Left lobe of liver (tissue), 2 donors: ENCODE data around the gene ARHGEF7. TPM values are rescaled to one million over a fixed set of nuclear protein-coding genes. Genes with fewer than 3 reads are reported as not detected.

ENCODE experiments used
- ATAC-seq: fragments of 200-7000 bp; cut with Tn5 transposase; one replicate; pipeline ENCODE4 v1.9.1; 2020; ENCODE audit warnings: mild to moderate bottlenecking, moderate library complexity
- DNase-seq: peaks from one replicate; pipeline ENCODE4 v3.0.0-alpha.2; 2020; ENCODE audit warnings: low spot score
- total RNA-seq: library from RNA; stranded (reverse); gene quantifications from one replicate; pipeline ENCODE4 v1.2.1, GENCODE V29; 2021
- donor health status: DM: no; HTN: no; CAD: no; lungs with moderate emphysema.
- donor health status: DM: no; HTN: yes; CAD: no.

ARHGEF7 gene
- total RNA-seq, 1 donor from 2014 or later: 34.6 TPM

DNA sequence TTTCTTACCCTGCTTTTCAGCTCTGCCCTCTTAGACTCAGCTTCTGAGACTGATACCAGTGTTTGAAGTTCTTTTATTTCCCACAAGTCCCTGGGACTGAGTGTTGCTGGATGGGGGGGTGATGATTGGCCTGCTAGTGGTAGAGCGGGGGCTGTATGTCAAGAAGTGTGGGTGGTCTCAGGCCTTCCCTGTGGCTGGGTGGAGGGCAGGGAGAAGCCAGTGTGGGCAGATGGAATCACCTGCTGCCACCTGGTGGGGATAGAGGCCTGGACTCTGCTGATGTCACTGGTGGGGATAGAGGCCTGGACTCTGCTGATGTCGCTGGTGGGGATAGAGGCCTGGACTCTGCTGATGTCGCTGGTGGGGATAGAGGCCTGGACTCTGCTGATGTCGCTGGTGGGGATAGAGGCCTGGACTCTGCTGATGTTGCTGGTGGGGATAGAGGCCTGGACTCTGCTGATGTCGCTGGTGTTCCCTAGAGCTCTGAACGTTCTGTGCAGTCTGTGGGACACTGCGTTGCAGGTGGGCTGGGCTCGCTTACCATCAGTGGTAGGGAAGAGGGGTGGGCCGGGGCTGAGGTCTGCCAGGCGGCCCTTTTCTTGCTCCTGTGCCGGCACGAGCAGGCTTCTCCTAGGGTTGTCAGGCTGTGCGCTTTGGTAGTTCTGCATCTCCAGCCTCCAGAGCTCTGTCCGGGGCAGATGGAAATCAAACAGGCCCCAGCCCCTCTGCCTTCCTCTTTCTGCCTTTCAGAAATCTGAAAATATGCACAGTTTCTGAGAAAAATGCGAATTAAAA is 101.3 kb downstream of the ARHGEF7 start:
- ATAC-seq: peak; percentile 51
- DNase-seq: peak; percentile 54

DNA sequence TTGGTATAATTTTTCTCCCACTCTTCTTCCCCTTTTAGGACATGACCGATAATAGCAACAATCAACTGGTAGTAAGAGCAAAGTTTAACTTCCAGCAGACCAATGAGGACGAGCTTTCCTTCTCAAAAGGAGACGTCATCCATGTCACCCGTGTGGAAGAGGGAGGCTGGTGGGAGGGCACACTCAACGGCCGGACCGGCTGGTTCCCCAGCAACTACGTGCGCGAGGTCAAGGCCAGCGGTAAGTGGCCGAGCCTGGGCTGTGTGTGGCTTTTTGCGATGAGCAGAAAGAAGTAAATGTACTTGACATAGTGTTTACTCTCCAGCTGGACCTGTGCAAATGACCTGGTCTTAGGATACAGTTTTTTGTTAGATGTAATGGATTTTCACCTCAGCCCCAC is 102.5 kb downstream of the ARHGEF7 start:
- peak; percentile 83 for ATAC-seq
- DNase-seq: peak; percentile 85

DNA sequence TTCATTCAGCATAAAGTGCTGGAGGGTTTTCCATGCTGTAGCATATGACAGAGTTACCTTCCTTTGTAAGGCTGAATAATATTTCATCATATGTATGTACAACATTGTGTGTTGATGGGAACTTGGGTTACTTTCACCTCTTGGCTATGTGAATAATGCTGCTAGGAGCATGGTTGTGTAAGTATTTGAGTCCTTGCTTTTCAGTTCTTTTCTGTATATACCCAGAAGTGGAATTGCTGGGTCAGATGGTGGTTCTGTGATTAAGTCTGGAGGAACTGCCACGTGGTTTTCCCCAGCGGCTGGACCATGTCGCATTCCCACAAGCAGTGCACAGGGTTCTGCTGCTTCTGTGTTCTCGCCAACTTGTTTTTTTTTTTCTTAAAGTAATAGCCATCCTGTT is 104.2 kb downstream of the ARHGEF7 start:
- ATAC-seq (no peak), DNase-seq (no peak)

DNA sequence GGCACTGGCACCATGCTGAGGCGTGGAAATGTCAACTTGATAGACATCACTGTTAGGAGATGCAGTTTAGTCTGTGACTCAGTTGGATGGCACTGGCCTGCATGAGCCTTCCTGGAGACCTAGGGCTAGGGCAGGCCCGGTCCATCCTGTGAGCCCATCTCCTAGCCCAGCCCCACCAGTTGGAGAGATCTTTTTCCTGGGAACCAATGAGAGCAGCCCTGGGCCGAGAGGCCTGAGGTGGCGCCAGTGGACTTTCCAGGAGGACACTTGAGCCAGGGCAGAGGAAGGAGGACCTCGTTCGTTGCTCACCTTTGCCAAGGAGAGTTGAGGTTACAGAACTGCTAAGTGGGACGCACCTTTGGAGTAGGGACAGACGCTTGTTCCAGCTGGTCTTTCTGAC is 104.8 kb downstream of the ARHGEF7 start:
- no peak for ATAC-seq
- DNase-seq: no peak

DNA sequence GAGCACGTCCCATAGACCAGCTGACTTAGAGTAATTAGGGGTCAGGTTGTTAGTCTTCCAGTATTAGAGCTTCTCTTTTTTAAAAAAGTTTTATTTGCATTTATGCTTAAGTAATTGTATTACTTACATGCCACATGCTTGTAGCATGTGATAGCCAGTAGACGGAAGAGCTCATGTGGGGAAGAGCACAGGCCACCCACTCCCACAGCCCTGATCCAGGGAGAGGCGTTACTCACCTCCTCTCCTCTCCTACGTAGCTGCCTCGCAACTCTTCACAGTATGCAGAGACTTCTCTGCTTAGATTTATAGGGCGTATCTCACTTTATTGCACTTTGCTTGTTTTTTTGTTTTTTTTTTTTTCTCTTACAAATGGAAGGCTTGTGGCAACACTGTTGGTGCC is 110.1 kb downstream of the ARHGEF7 start:
- no peak for ATAC-seq

DNA sequence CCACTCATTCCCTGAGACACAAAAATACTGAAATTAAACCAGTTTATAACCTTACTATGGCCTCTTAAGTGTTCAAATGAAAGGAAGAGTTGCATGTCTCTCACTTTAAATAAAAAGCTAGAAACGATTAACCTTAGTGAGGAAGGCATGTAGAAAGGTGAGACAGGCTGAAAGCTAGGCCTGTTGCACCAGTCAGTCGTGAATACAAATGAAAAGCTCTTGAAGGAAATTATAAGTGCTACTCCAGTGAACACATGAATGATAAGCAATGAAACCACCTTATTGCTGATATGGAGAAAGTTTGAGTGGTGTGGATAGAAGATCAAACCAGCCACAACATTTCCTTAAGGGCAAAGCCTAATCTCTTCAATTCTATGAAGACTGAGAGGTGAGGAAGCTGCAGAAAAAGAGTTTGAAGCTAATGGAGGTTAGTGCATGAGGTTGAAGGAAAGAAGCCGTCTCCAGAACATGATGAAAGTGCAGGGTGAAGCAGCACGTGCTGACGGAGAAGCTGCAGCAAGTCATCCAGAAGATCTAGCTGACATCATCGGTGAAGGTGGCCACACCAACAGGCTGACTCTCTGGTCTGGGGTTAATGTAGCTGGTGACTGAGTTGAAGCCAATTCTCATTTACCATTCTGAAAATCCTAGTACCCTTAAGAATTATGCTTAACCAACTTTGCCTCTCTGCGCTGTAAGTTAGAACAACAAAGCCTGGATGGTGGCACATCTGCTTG is 110.9 kb downstream of the ARHGEF7 start:
- no peak for ATAC-seq
- no peak for DNase-seq

More for the DNA sequence above, 110.1 kb downstream of the ARHGEF7 start:
- DNase-seq: no peak

GRCh38 chr13:111227405-111227804 is 112.3 kb downstream of the ARHGEF7 start:
- DNase-seq (no peak), ATAC-seq (no peak)

- DNase-seq (no peak), ATAC-seq (peak; percentile 38)
These were observed 113.4 kb downstream of the ARHGEF7 start for GRCh38 chr13:111228262-111229144.

DNA sequence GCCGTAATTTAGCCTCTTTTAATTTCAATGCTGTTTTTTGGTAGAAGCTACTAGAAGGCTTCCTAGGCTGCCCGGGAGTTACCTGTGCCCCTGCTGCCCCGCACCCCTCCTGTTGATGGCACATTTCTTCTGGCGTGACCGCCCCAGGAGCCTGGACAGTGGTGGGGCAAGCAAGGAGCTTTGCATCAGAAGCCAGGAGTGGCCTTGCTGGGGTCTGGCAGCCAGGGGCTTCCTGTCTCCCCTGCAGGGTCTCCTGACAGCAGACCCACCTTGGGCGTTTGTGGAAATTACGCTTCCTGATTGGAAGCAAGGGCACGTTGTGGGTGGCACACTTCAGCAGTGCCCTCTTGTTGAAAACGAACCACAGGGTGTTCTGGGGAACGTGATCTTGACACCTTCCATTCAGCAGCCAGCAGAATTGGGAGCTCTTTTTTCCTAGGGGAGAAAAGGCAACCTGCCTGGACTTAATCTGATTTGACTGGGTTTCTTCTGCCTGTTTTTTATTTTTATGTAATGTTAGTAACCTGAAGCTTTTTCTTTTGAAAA is 115.3 kb downstream of the ARHGEF7 start:
- DNase-seq (no peak), ATAC-seq (no peak)

DNA sequence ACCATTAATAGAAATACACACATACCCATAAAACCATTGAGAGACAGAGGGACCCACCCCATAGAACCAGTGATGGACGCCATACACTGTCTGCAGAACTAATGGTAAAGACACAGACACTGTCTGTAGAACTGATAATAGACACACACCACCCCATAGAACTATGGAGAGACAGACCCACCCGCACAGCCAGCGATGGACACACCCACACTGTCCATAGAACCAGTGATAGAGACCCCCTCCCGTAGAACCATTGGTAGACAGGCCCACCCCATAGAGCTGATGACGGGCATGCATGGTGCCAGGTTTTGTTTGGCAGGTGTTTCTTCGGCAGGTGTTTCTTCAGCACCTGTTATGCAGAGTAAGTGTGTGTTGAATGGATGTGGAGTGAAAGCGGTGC is 117.1 kb downstream of the ARHGEF7 start:
- ATAC-seq (no peak), DNase-seq (no peak)

- DNase-seq (no peak), ATAC-seq (no peak)
These were observed 118.0 kb downstream of the ARHGEF7 start for GRCh38 chr13:111233080-111233479.

DNA sequence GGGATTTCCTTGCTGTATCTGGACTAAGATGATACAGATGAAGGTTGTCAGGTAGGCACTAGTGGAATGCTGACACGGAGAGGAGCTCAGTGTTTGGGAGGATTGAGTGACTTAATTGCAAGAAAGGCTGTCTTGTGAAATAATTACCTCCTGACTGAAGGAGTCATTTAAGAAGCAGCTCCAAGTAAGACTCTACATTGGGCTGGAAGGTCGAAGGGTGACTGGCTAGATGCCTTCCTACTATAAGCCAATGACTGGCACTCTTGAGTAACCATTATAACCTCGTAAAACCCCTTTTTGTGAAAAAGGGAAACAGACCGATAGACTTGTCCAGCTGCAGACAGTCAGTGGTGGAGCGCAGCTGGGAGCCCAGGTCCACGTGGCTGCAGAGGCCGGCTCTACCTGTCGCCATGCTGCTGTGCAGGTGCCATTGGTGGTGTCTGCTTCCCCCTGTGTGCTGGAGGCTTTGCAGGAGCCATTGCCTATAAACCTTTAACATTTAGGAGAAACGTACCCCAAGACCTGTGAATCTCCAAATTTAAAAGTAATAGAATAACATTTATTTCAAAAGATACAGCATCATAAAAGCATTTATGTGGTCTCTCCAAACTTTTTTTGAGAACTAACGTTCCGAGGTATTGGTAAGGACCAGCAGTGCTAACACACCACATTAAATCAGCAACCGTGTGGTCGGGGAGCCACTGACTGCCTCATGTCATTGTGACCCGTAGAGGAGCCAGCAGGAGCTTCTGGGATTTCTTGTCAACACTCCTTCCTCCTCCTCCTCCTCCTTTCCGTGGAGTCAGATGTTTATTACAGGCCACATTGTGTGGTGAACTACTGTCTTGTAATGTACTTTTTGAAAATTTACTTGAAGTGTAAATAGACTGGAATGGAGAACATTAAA is 124.9 kb downstream of the ARHGEF7 start:
- DNase-seq: no peak

DNA sequence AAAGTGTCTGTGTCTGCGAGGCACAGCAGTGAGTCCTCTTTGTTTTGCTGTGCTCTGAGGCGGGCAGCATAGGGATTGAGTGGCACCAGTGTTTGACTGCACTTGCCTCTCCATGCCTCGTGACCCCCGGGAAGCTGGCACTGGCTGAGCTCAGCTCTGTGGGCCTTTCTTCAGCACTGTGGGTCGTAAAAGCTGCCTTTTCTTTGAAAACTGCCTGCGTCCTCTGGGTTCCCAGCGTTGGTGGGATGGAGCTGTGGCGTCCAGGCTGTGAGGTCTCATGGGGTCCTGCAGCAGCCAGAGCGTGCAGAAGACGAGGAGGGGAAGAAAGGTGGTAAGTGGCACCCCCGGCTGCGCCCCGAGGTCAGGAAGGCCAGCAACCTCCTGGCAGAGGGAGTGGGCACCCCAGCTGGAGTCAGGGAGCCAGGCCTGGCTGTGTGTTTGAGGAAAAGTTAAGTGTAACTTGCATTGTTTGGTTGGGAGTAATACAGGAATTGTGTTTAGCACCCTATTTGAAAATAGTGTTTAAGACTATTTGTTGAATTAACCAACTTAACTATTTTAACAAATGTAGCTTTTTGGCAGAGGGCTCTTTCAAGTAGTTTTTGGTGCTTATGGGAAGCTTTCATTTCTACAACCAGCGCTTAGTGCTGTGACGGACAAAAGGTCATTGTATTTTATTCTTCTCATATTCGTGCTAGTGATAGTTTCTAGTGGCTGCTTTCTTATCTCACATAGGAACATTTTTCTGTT is 126.1 kb downstream of the ARHGEF7 start:
- DNase-seq (no peak), ATAC-seq (no peak)

More for the DNA sequence above, 124.9 kb downstream of the ARHGEF7 start:
- ATAC-seq: no peak

GRCh38 chr13:111241862-111242261 is 126.8 kb downstream of the ARHGEF7 start:
- ATAC-seq (no peak), DNase-seq (no peak)

DNA sequence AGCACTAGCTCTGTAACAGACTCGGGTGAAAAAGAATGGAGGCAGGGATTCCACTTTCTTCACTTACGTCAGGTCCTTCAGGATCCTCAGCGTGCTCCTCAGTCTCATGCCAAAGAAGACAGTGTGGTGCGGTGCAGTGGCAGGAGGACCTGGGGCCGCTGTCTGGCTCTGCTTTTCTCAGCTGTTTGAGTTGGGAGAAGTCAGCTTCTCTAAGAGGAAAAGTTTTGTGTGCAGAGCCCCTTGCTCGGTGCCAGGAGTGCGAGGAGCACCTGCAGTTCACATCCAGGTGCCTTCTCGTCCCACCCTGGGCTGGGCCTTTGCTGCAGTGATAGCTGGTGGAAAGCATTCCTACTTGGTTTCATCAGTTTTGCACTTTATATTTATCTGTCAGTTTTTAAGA is 127.5 kb downstream of the ARHGEF7 start:
- ATAC-seq (no peak), DNase-seq (no peak)

GRCh38 chr13:111243981-111244380 is 128.9 kb downstream of the ARHGEF7 start:
- ATAC-seq (no peak), DNase-seq (no peak)

GRCh38 chr13:111245576-111246384 is 130.7 kb downstream of the ARHGEF7 start:
- DNase-seq (no peak), ATAC-seq (no peak)

GRCh38 chr13:111247552-111247951 is 132.4 kb downstream of the ARHGEF7 start:
- DNase-seq: peak; percentile 53
- ATAC-seq: peak; percentile 75
